GM12878 (cell line): ENCODE data around the gene NOSTRIN. TPM values are rescaled to one million over a fixed set of nuclear protein-coding genes. Genes with fewer than 3 reads are reported as not detected.

Source experiments
- ATAC-seq: fragments of 200-7000 bp; cut with Tn5 transposase; 3 replicates; pipeline ENCODE4 v1.9.1; 2020; ENCODE audit warnings: mild to moderate bottlenecking, moderate library complexity
- BruUV-seq: library from RNA; stranded (reverse); fragments of 400-500 nt; replicated peaks from 2 replicates; lab custom pipeline; 2021; lab: Mats Ljungman, UMichigan
- CTCF ChIA-PET: fragments of 300-600 bp; sonication (Branson Sonifier 250); formaldehyde crosslinking; extraction: SDS; loops from one replicate; lab custom pipeline; 2021; ENCODE audit warnings: inconsistent platforms; lab: Yijun Ruan, JAX
- POLR2A ChIA-PET: fragments of 350-600 bp; formaldehyde crosslinking; extraction: SDS; loops from one replicate; lab custom pipeline; 2021; ENCODE audit warnings: inconsistent platforms; lab: Charles Lee
- RAD21 ChIA-PET: fragments of 300-600 bp; sonication (Branson Sonifier 250); formaldehyde crosslinking; loops from one replicate; lab custom pipeline; 2023; ENCODE audit warnings: antibody characterized with exemption; ENCODE audit not compliant: unreplicated experiment; lab: Charles Lee
- SMC1A ChIA-PET: fragments of 300-600 bp; sonication (Branson Sonifier 250); formaldehyde crosslinking; loops from one replicate; lab custom pipeline; 2023; ENCODE audit not compliant: unreplicated experiment, uncharacterized antibody; lab: Charles Lee
- DNase-seq: peaks from one replicate; pipeline ENCODE4 v3.0.0-alpha.2; 2011; ENCODE audit warnings: low read depth, low spot score
- FAIRE-seq: peaks from 3 replicates; lab custom pipeline; 2011; peaks lifted over from hg19 to GRCh38; lab: Jason Lieb, UNC
- H2AFZ ChIP-seq: 2 replicates; pipeline ENCODE4 v1.6.0; 2011; ENCODE audit warnings: low read depth, low read length, control low read depth; ENCODE audit not compliant: control insufficient read depth
- H3K27ac ChIP-seq: 2 replicates; pipeline ENCODE4 v1.5.1; 2011; ENCODE audit warnings: control low read depth; ENCODE audit not compliant: control insufficient read depth, insufficient read depth
- H3K27me3 ChIP-seq, 2 experiments: replicated peaks in 1 of 2; 2 replicates each; pipeline versions ENCODE4 v1.6.0 to v1.6.1; 2011; ENCODE audit warnings: low read length in 1 of 2; ENCODE audit not compliant: control insufficient read depth in 2 of 2, insufficient read depth in 2 of 2
- H3K36me3 ChIP-seq, 2 experiments: 2 replicates each; pipeline ENCODE4 v1.5.1; 2011; ENCODE audit warnings: low read length in 1 of 2; ENCODE audit not compliant: control insufficient read depth in 2 of 2, insufficient read depth in 2 of 2
- H3K4me1 ChIP-seq: 2 replicates; pipeline ENCODE4 v1.6.1; 2011; ENCODE audit warnings: mild to moderate bottlenecking, low read length, moderate library complexity, mixed read lengths; ENCODE audit not compliant: control insufficient read depth, insufficient read depth
- H3K4me2 ChIP-seq: 2 replicates; pipeline ENCODE4 v1.6.0; 2011; ENCODE audit warnings: control low read depth; ENCODE audit not compliant: control insufficient read depth, insufficient read depth
- H3K4me3 ChIP-seq: fragments of 200-600 bp; sonication (generic); 2 replicates; pipeline ENCODE4 v1.5.1; 2016
- H3K79me2 ChIP-seq: 2 replicates; pipeline ENCODE4 v1.6.0; 2011; ENCODE audit warnings: low read length; ENCODE audit not compliant: control insufficient read depth, insufficient read depth
- H3K9ac ChIP-seq: 2 replicates; pipeline ENCODE4 v1.8.0; 2011; ENCODE audit warnings: low read length, control low read depth, mixed read lengths; ENCODE audit not compliant: control insufficient read depth, insufficient read depth
- H3K9me3 ChIP-seq: replicated peaks from 3 replicates; pipeline ENCODE4 v1.5.1; 2011; ENCODE audit warnings: mild to moderate bottlenecking, low read length; ENCODE audit not compliant: control insufficient read depth, insufficient read depth
- H4K20me1 ChIP-seq: 2 replicates; pipeline ENCODE4 v1.6.0; 2011; ENCODE audit not compliant: control insufficient read depth, insufficient read depth
- FOS ChIP-seq: IDR thresholded peaks from 3 replicates; pipeline ENCODE4 v1.6.1; 2011; ENCODE audit warnings: borderline replicate concordance; ENCODE audit not compliant: insufficient read length; ENCODE audit errors: extremely low read depth
- FOXK2 ChIP-seq: fragments of 450-650 bp; IDR thresholded peaks from 2 replicates; pipeline ENCODE4 v1.6.1; 2017; ENCODE audit warnings: mild to moderate bottlenecking, moderate library complexity
- KDM1A ChIP-seq: fragments of 200-600 bp; sonication (generic); IDR thresholded peaks from 2 replicates; pipeline ENCODE4 v1.6.1; 2016; ENCODE audit warnings: borderline replicate concordance
- MAX ChIP-seq: IDR thresholded peaks from 2 replicates; pipeline ENCODE4 v1.6.1; 2012; ENCODE audit warnings: low read depth, low read length, improper control_type of control experiment
- NFYB ChIP-seq: IDR thresholded peaks from 2 replicates; pipeline ENCODE4 v1.6.1; 2011; ENCODE audit warnings: low read depth, mild to moderate bottlenecking, low read length, improper control_type of control experiment, moderate library complexity; ENCODE audit not compliant: insufficient read depth
- NR2F1 ChIP-seq: fragments of 450-650 bp; conservative IDR thresholded peaks from 2 replicates; pipeline ENCODE4 v1.6.1; 2017; ENCODE audit warnings: mild to moderate bottlenecking
- RBBP5 ChIP-seq: fragments of 200-600 bp; sonication (generic); conservative IDR thresholded peaks from 2 replicates; pipeline ENCODE4 v1.6.1; 2016
- STAT3 ChIP-seq: IDR thresholded peaks from 2 replicates; pipeline ENCODE4 v1.6.1; 2011; ENCODE audit warnings: low read depth, low read length, improper control_type of control experiment
- SUPT20H ChIP-seq: IDR thresholded peaks from 2 replicates; pipeline ENCODE4 v1.6.1; 2011; ENCODE audit warnings: low read depth, mild to moderate bottlenecking, low read length, moderate library complexity, borderline replicate concordance; ENCODE audit not compliant: control insufficient read depth
- TCF12 ChIP-seq: IDR thresholded peaks from 2 replicates; pipeline ENCODE4 v1.6.1; 2011; ENCODE audit warnings: low read depth, mild to moderate bottlenecking, low read length
- TCF7 ChIP-seq: IDR thresholded peaks from 2 replicates; pipeline ENCODE4 v1.6.1; 2014; ENCODE audit warnings: antibody characterized with exemption, borderline replicate concordance
- WRNIP1 ChIP-seq: IDR thresholded peaks from 2 replicates; pipeline ENCODE4 v1.6.1; 2011; ENCODE audit warnings: low read depth, low read length, improper control_type of control experiment, borderline replicate concordance
- ZNF24 ChIP-seq: fragments of 450-650 bp; IDR thresholded peaks from 2 replicates; pipeline ENCODE4 v1.6.1; 2017; ENCODE audit warnings: antibody characterized with exemption, mild to moderate bottlenecking
- ZNF622 ChIP-seq: fragments of 450-650 bp; IDR thresholded peaks from 2 replicates; pipeline ENCODE4 v1.6.1; 2017; ENCODE audit warnings: mild to moderate bottlenecking, inconsistent platforms
- ZNF687 ChIP-seq: fragments of 450-650 bp; IDR thresholded peaks from 2 replicates; pipeline ENCODE4 v1.6.1; 2017; ENCODE audit warnings: mild to moderate bottlenecking, moderate library complexity
- ZZZ3 ChIP-seq: IDR thresholded peaks from 2 replicates; pipeline ENCODE4 v1.6.1; 2011; ENCODE audit warnings: low read depth; ENCODE audit not compliant: control insufficient read depth, insufficient read length
- WGBS: methylation state at CpG from one replicate; pipeline ENCODE4 v1.1.6; 2016; ENCODE audit warnings: low lambda C conversion rate; ENCODE audit not compliant: insufficient replicate concordance, insufficient coverage; ENCODE audit errors: missing lambda C conversion rate; 5-methylcytosine and 5-hydroxymethylcytosine counted together
- in situ Hi-C: fragments of 300-500 bp; cut with MboI; formaldehyde crosslinking; loops from 9 replicates; pipeline ENCODE4 v1.14.3; 2018; ENCODE audit warnings: mixed read lengths
- intact Hi-C: fragments of 100-400 bp; cut with micrococcal nuclease; formaldehyde crosslinking; loops from one replicate; pipeline ENCODE4 v1.14.2; 2022; ENCODE audit not compliant: unreplicated experiment
- polyA plus RNA-seq, 11 experiments: library from polyadenylated mRNA; depleted of rRNA in 4 of 11; unstranded in 6 of 11; stranded (reverse) in 5 of 11; fragments of >200 nt; fragmentation: Nextera tagmentation in 4 of 11; fragmentation: Illumina TruSeq in 1 of 11; extraction: Ambion mirVana in 4 of 11; extraction: Trizol in 1 of 11; gene quantifications; 1 replicate in 1 of 11; 2 replicates in 10 of 11; pipeline versions ENCODE4 v1.2.1 to v1.2.3, GENCODE V29; 2011 to 2016; ENCODE audit warnings: inconsistent platforms in 2 of 11, missing spikeins in 2 of 11, low read depth in 1 of 11
- total RNA-seq, 4 experiments: library from RNA; depleted of rRNA in 3 of 4; stranded (reverse); fragments of >200 nt in 3 of 4; fragmentation: Illumina TruSeq in 1 of 4; extraction: Trizol in 1 of 4; gene quantifications; 2 replicates each; pipeline versions ENCODE4 v1.2.1 to v1.2.3, GENCODE V29; 2013 to 2021

The NOSTRIN gene
- total and polyA plus RNA-seq, 10 of the 15 experiments (the other 5 are each of a cell fraction or from before 2014, with no cell fraction given) = 0.13 to 0.42 (median 0.37) TPM; not detected in 5

GRCh38 chr2:168766600-168766999 is 35.8 kb upstream of the NOSTRIN start:
- FAIRE-seq = no peak
- BruUV-seq = no TSS peak
- H4K20me1 ChIP-seq = no peaks in the 10 kb centered on the region
- H3K9me3 ChIP-seq = no peaks in the 10 kb centered on the region
- H3K4me1 ChIP-seq = no peaks in the 10 kb centered on the region
- 91% methylated on average over 2 of the region's 2 CpGs for WGBS
- POLR2A ChIA-PET = no interaction called here
- TF ChIP-seq NFYB (no peak), TCF12 (no peak), SUPT20H (no peak), ZNF622 (no peak), WRNIP1 (no peak), RBBP5 (no peak), TCF7 (no peak), ZNF687 (no peak), STAT3 (no peak), MAX (no peak), KDM1A (no peak), ZNF24 (no peak), NR2F1 (no peak), FOXK2 (no peak), ZZZ3 (no peak), FOS (no peak)
- ATAC-seq = no peak
- no peak overlapping the region for H3K4me2 ChIP-seq
- H3K27me3 ChIP-seq = no peaks in the 10 kb centered on the region
- H2AFZ ChIP-seq = no peak overlapping the region
- RAD21 ChIA-PET = no interaction called here
- CTCF ChIA-PET = no interaction called here
- H3K9ac ChIP-seq = no peak overlapping the region
- H3K36me3 ChIP-seq = peaks cover 0 to 7% of the 10 kb centered on the region in 2 experiments; a peak in 1 of 4 replicates
- no peak overlapping the region for H3K27ac ChIP-seq
- no peak overlapping the region for H3K4me3 ChIP-seq
- intact Hi-C loops (no loop called here), in situ Hi-C loops (no loop called here)
- SMC1A ChIA-PET = interaction anchor here (1.8 kb wide), 1 partner anchor 56 kb away, joined by 3 read pairs; no protein-coding TSS in a partner anchor
- H3K79me2 ChIP-seq = no peaks in the 10 kb centered on the region
- no peak for DNase-seq
